GM20000 (cell line): ENCODE results near the gene KRTAP5-1.

Experiments
- DNase-seq: peaks from one replicate; pipeline ENCODE4 v3.0.0; 2012; ENCODE audit warnings: low spot score
- TF ChIP-seq, protein P1 (sequence below): IDR thresholded peaks from 2 replicates; pipeline ENCODE4 v1.5.1; 2012; ENCODE audit warnings: mild to moderate bottlenecking, control low read depth; ENCODE audit errors: extremely low read depth, missing control alignments

The KRTAP5-1 gene

GRCh38 chr11:1554981-1555712, 29.9 kb downstream of the KRTAP5-1 start:
- TF ChIP-seq, protein P1, sequence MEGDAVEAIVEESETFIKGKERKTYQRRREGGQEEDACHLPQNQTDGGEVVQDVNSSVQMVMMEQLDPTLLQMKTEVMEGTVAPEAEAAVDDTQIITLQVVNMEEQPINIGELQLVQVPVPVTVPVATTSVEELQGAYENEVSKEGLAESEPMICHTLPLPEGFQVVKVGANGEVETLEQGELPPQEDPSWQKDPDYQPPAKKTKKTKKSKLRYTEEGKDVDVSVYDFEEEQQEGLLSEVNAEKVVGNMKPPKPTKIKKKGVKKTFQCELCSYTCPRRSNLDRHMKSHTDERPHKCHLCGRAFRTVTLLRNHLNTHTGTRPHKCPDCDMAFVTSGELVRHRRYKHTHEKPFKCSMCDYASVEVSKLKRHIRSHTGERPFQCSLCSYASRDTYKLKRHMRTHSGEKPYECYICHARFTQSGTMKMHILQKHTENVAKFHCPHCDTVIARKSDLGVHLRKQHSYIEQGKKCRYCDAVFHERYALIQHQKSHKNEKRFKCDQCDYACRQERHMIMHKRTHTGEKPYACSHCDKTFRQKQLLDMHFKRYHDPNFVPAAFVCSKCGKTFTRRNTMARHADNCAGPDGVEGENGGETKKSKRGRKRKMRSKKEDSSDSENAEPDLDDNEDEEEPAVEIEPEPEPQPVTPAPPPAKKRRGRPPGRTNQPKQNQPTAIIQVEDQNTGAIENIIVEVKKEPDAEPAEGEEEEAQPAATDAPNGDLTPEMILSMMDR, result no peak
- DNase-seq, result no peak

DNA sequence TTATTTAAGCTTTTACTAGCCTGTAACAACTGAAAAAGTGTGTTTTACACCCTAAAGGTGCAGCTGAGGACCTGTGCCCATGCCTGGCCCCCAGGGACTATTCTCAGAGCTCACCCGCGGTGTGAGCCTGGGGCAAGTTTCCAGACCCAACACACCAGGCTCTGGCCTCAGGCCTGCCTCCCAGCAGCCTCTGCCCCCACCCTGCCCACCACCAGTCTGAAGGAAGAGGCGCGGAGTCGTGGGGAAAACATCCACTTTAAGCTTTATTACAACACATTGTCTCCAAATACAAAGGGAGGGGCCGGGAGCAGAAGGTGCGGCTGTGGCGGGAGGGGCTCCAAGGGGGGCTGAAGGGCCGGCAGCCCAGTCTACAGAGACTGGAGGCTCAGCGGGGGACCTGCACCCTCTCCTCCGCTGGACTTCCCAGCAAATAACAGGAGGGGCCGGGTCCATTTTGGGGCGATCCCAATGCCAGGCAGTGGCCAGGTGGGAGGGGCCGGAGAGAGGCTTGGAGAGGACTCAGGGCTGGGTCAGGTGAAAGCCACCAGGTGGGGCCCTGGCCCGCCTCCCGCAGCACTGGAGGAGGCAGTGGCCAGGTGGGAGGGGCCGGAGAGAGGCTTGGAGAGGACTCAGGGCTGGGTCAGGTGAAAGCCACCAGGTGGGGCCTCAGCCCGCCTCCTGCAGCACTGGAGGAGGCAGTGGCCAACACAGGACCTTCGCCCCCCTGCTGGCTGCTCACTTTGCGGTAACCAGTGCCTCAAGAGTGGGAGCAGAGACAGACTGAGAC, 31.1 kb downstream of the KRTAP5-1 start:
- TF ChIP-seq, protein P1, result no peak
- DNase-seq, result no peak

DNA sequence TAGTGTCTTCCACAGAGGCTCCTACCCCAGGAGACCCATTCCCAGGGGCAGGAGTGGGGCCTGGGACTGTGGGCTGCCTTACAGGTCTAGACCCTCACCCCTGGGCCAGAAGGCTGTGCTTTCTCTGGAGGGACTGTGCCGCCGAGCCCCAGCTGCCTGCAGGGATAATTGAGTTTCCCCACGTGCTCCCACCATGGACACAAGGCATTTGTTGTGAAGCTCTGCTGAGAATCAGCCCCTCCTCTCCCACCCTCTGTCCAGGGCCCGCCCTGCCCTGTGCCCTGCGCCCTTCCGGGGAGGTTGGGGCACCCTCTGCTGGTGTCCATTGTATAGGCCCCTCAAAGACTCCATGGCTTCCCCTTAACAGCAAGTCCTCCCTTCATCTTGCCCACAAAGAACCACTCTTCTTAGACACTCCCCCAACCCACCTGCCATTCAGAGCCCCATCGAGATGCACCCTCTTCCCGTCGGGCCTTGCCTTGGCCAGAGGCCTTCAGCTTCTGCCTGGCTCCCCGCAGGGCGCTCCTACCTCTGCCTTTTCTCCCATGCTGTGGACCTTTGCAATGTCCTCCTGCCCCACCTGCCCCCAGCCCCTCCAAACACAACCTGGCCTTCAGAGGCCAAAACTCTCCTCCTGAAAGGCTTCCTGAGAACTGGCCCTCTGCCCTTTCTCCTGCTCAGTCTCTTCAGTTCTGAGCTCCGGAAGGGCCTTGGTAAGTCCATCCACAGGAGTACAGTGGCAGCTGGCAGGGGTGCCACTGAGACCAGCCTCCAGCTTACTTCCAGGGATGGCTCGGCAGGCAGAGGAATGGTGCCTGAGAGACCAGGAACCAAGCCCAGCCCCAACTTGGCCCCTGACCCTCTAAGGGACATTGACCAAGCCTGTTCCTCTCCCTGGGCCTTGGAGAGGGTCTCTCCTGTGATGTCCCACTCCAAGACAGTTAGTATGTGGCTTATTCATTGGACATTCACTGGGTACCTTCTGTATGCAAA, 35.4 kb downstream of the KRTAP5-1 start:
- no peak for DNase-seq
- TF ChIP-seq, protein P1, result no peak

GRCh38 chr11:1548221-1549070, 36.6 kb downstream of the KRTAP5-1 start:
- TF ChIP-seq, protein P1, result no peak
- no peak for DNase-seq

- DNase-seq, result no peak
- TF ChIP-seq, protein P1, result no peak
These were observed 37.5 kb downstream of the KRTAP5-1 start for GRCh38 chr11:1547467-1548098.
